Mesenchymal stem cell (in vitro differentiated cells and primary cell): ENCODE measurements around the gene RNASEH1.

Experiments
- DNase-seq: peaks from one replicate; pipeline ENCODE4 v3.0.0-alpha.2; 2013
- H2AFZ ChIP-seq: one replicate; pipeline ENCODE4 v1.6.1; 2013; ENCODE audit warnings: low read depth, mild to moderate bottlenecking, control low read depth, inconsistent platforms, low read length, moderate library complexity
- H2AK5ac ChIP-seq: 2 replicates; pipeline ENCODE4 v1.6.1; 2013; ENCODE audit warnings: low read length, moderate library complexity, mild to moderate bottlenecking, inconsistent platforms; ENCODE audit not compliant: severe bottlenecking
- H2BK120ac ChIP-seq: one replicate; pipeline ENCODE4 v1.6.1; 2013; ENCODE audit warnings: low read depth, mild to moderate bottlenecking, inconsistent platforms, low read length, moderate library complexity
- H2BK12ac ChIP-seq, 2 experiments: one replicate each; pipeline ENCODE4 v1.6.1; 2013; ENCODE audit warnings: inconsistent platforms in 2 of 2, low read length in 2 of 2, mild to moderate bottlenecking in 2 of 2, moderate library complexity in 2 of 2, control low read depth in 1 of 2
- H2BK15ac ChIP-seq: one replicate; pipeline ENCODE4 v1.6.1; 2013; ENCODE audit warnings: mild to moderate bottlenecking, low read depth, inconsistent platforms; ENCODE audit not compliant: poor library complexity, severe bottlenecking
- H2BK5ac ChIP-seq: 2 replicates; pipeline ENCODE4 v1.6.1; 2013; ENCODE audit warnings: low read depth, mild to moderate bottlenecking, low read length, control low read depth, inconsistent platforms; ENCODE audit not compliant: poor library complexity, severe bottlenecking
- H3K14ac ChIP-seq, 2 experiments: one replicate each; pipeline ENCODE4 v1.6.1; 2013; ENCODE audit warnings: inconsistent platforms in 2 of 2, low read length in 2 of 2, control low read depth in 1 of 2, mild to moderate bottlenecking in 1 of 2, moderate library complexity in 1 of 2
- H3K18ac ChIP-seq, 2 experiments: one replicate each; pipeline ENCODE4 v1.6.1; 2013; ENCODE audit warnings: inconsistent platforms in 2 of 2, low read length in 2 of 2, control low read depth in 1 of 2, low read depth in 1 of 2, mild to moderate bottlenecking in 1 of 2
- H3K23ac ChIP-seq, 2 experiments: one replicate each; pipeline ENCODE4 v1.6.1; 2013; ENCODE audit warnings: inconsistent platforms in 2 of 2, low read length in 2 of 2, mild to moderate bottlenecking in 2 of 2, moderate library complexity in 2 of 2, control low read depth in 1 of 2
- H3K27ac ChIP-seq: 2 replicates; pipeline ENCODE4 v1.5.1; 2013; ENCODE audit warnings: mild to moderate bottlenecking, moderate library complexity, low read length, control low read depth, inconsistent platforms; ENCODE audit not compliant: poor library complexity, severe bottlenecking
- H3K27me3 ChIP-seq, 2 experiments: 2 replicates each; pipeline versions ENCODE4 v1.6.1 to v1.7.0; 2013; ENCODE audit warnings: low read length in 2 of 2, mild to moderate bottlenecking in 2 of 2, moderate library complexity in 2 of 2, control low read depth in 1 of 2, inconsistent platforms in 1 of 2; ENCODE audit not compliant: control insufficient read depth in 1 of 2, insufficient read depth in 1 of 2
- H3K36me3 ChIP-seq, 2 experiments: 2 replicates each; pipeline versions ENCODE4 v1.6.1 to v1.7.0; 2013; ENCODE audit warnings: low read length in 2 of 2, control low read depth in 1 of 2, inconsistent platforms in 1 of 2, low read depth in 1 of 2, mild to moderate bottlenecking in 1 of 2; ENCODE audit not compliant: insufficient read depth in 2 of 2, control insufficient read depth in 1 of 2
- H3K4ac ChIP-seq, 2 experiments: one replicate each; pipeline ENCODE4 v1.6.1; 2013; ENCODE audit warnings: inconsistent platforms in 2 of 2, low read length in 2 of 2, mild to moderate bottlenecking in 2 of 2, moderate library complexity in 2 of 2, control low read depth in 1 of 2, low read depth in 1 of 2
- H3K4me1 ChIP-seq: 2 replicates; pipeline ENCODE4 v1.6.1; 2013; ENCODE audit warnings: low read depth, low read length, control low read depth; ENCODE audit not compliant: control insufficient read depth, insufficient read depth
- H3K4me2 ChIP-seq: 2 replicates; pipeline ENCODE4 v1.6.1; 2013; ENCODE audit warnings: low read length, mild to moderate bottlenecking, inconsistent platforms; ENCODE audit not compliant: poor library complexity, severe bottlenecking
- H3K4me3 ChIP-seq, 2 experiments: 2 replicates each; pipeline versions ENCODE4 v1.5.1 to v1.7.0; 2013; ENCODE audit warnings: low read length in 2 of 2, mild to moderate bottlenecking in 2 of 2, control low read depth in 1 of 2, low read depth in 1 of 2; ENCODE audit not compliant: insufficient read depth in 1 of 2
- H3K79me1 ChIP-seq: replicated peaks from 2 replicates; pipeline ENCODE4 v1.6.1; 2013; ENCODE audit warnings: mild to moderate bottlenecking, control low read depth, low read length, inconsistent platforms; ENCODE audit not compliant: poor library complexity, severe bottlenecking
- H3K9ac ChIP-seq: 2 replicates; pipeline ENCODE4 v1.7.0; 2013; ENCODE audit warnings: mild to moderate bottlenecking, low read length, moderate library complexity
- H3K9me3 ChIP-seq: 2 replicates; pipeline ENCODE4 v1.7.0; 2013; ENCODE audit warnings: mild to moderate bottlenecking, low read length; ENCODE audit not compliant: control insufficient read depth
- H4K8ac ChIP-seq: one replicate; pipeline ENCODE4 v1.6.1; 2013; ENCODE audit warnings: inconsistent platforms, mild to moderate bottlenecking, low read length, moderate library complexity
- H4K91ac ChIP-seq: one replicate; pipeline ENCODE4 v1.6.1; 2013; ENCODE audit warnings: mild to moderate bottlenecking, low read length, inconsistent platforms
- whole genome bisulfite sequencing: methylation state at CpG from one replicate; pipeline ENCODE4 v1.1.7; 2013; ENCODE audit warnings: mixed read lengths; 5-methylcytosine and 5-hydroxymethylcytosine counted together

RNASEH1 gene

DNA sequence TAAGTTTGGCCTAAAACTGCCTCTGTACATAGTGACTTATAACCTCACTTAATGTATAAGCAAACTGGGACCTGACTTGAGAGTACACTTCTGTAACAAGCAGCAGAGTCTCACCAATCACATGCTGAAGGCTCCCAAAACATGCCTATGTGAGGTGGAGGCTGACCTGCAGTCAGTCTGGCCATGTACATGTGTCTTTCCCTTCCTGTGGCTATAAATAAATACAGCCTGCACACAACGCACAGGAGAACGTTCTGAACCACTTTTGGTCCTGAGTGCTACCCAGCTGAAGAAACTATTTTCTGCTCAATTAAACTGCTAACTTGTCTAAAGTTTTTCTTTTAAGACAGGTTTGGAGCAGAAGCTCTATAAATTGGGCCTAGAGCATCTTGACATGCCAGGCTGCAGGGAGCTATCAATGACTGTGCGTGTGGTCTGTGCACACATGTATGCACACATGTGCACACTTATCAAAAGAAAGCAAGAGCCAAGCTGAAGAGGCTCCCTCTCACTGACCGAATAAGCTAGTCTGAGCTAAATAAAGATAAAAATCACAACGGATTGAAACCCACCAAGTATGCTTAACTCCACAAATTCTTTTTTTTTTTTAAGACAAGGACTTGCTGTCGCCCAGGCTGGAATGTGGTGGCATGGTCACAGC is 15.0 kb downstream of the RNASEH1 start:
- no peak for DNase-seq
- 93% methylated on average over 6 of the region's 6 CpGs for WGBS
- H3K18ac ChIP-seq, result no peak overlapping the region
- peak overlapping the region; percentile 14 for H2BK5ac ChIP-seq
- H3K27me3 ChIP-seq, result no peaks in the 10 kb centered on the region
- no peak overlapping the region for H2BK15ac ChIP-seq
- no peak overlapping the region for H4K91ac ChIP-seq
- H3K4me1 ChIP-seq, result no peaks in the 10 kb centered on the region
- peaks cover 39 to 91% of the 10 kb centered on the region in 2 experiments for H3K36me3 ChIP-seq
- no peak overlapping the region for H2AK5ac ChIP-seq
- H3K79me1 ChIP-seq, result peaks cover 14% of the 10 kb centered on the region
- peak overlapping the region; percentile 32 for H3K9ac ChIP-seq
- no peak overlapping the region for H2BK12ac ChIP-seq
- no peak overlapping the region for H2AFZ ChIP-seq
- no peak overlapping the region for H3K27ac ChIP-seq
- no peak overlapping the region for H4K8ac ChIP-seq
- no peak overlapping the region for H2BK120ac ChIP-seq
- no peak overlapping the region for H3K23ac ChIP-seq
- no peak overlapping the region for H3K4ac ChIP-seq
- H3K9me3 ChIP-seq, result no peaks in the 10 kb centered on the region
- no peak overlapping the region for H3K14ac ChIP-seq
- no peak overlapping the region for H3K4me2 ChIP-seq
- no peak overlapping the region for H3K4me3 ChIP-seq

DNA sequence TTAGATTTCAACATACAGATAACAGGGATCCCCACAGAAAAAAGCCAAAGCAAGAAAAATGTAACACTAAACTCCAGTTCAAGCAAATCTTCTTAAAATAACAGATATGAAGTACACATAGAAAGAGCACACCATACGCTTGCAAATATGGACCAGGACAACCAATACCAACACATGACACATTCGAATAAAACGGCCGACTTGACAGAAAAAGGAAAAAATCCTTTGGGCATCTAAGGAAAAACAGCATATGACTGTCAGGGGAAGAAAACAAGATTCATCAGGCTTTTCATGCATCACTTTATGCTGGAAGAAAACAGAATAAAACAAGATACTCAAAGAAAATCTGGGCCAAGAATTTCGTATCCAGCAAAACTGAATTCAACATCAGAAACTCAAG is 16.0 kb downstream of the RNASEH1 start:
- H2BK120ac ChIP-seq, result no peak overlapping the region
- 100% methylated on average over 4 of the region's 5 CpGs for WGBS
- no peak overlapping the region for H3K18ac ChIP-seq
- no peak overlapping the region for H3K4me3 ChIP-seq
- H3K4me2 ChIP-seq, result no peak overlapping the region
- peaks cover 14% of the 10 kb centered on the region for H3K79me1 ChIP-seq
- DNase-seq, result no peak
- no peak overlapping the region for H2AFZ ChIP-seq
- H2AK5ac ChIP-seq, result no peak overlapping the region
- no peak overlapping the region for H3K27ac ChIP-seq
- no peak overlapping the region for H4K91ac ChIP-seq
- H2BK5ac ChIP-seq, result no peak overlapping the region
- H3K9me3 ChIP-seq, result no peaks in the 10 kb centered on the region
- H3K14ac ChIP-seq, result no peak overlapping the region
- H3K36me3 ChIP-seq, result peaks cover 33 to 81% of the 10 kb centered on the region in 2 experiments
- H2BK12ac ChIP-seq, result no peak overlapping the region
- H2BK15ac ChIP-seq, result no peak overlapping the region
- no peak overlapping the region for H4K8ac ChIP-seq
- no peak overlapping the region for H3K9ac ChIP-seq
- no peaks in the 10 kb centered on the region for H3K27me3 ChIP-seq
- H3K4me1 ChIP-seq, result peaks cover under 1% of the 10 kb centered on the region
- H3K4ac ChIP-seq, result no peak overlapping the region
- no peak overlapping the region for H3K23ac ChIP-seq

DNA sequence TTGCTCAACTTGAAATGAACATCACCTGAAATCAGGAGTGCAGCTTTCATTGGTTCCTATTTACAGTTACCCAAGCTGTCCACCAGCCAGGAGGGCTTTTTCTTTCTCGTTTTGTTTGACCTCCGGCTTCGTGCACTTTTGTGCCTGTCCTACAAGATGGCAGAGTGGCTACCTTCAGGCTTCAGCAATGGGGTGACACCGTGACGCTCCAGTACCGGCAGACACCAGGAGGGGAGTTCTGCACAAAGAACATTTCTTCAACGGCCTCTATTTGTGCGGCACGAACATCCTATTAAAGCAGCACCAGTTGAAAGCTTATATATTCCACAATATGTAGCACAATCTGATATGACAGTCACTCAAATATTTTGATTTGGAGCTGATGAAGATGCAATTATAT is 18.3 kb downstream of the RNASEH1 start:
- H2BK120ac ChIP-seq, result no peak overlapping the region
- H2BK15ac ChIP-seq, result no peak overlapping the region
- H3K9ac ChIP-seq, result no peak overlapping the region
- no peak overlapping the region for H3K27ac ChIP-seq
- no peak overlapping the region for H4K8ac ChIP-seq
- H2AFZ ChIP-seq, result no peak overlapping the region
- peaks cover 22 to 58% of the 10 kb centered on the region in 2 experiments for H3K36me3 ChIP-seq
- H3K9me3 ChIP-seq, result no peaks in the 10 kb centered on the region
- no peak overlapping the region for H3K18ac ChIP-seq
- H3K23ac ChIP-seq, result no peak overlapping the region
- no peak overlapping the region for H3K4me2 ChIP-seq
- WGBS, result 89% methylated on average over 7 of the region's 9 CpGs
- no peak overlapping the region for H2BK12ac ChIP-seq
- H3K4ac ChIP-seq, result no peak overlapping the region
- H3K4me3 ChIP-seq, result no peak overlapping the region
- no peak overlapping the region for H2BK5ac ChIP-seq
- H4K91ac ChIP-seq, result no peak overlapping the region
- H3K79me1 ChIP-seq, result peaks cover 12% of the 10 kb centered on the region
- H3K27me3 ChIP-seq, result no peaks in the 10 kb centered on the region
- H3K4me1 ChIP-seq, result peaks cover 14% of the 10 kb centered on the region
- no peak overlapping the region for H3K14ac ChIP-seq
- no peak overlapping the region for H2AK5ac ChIP-seq
- no peak for DNase-seq

DNA sequence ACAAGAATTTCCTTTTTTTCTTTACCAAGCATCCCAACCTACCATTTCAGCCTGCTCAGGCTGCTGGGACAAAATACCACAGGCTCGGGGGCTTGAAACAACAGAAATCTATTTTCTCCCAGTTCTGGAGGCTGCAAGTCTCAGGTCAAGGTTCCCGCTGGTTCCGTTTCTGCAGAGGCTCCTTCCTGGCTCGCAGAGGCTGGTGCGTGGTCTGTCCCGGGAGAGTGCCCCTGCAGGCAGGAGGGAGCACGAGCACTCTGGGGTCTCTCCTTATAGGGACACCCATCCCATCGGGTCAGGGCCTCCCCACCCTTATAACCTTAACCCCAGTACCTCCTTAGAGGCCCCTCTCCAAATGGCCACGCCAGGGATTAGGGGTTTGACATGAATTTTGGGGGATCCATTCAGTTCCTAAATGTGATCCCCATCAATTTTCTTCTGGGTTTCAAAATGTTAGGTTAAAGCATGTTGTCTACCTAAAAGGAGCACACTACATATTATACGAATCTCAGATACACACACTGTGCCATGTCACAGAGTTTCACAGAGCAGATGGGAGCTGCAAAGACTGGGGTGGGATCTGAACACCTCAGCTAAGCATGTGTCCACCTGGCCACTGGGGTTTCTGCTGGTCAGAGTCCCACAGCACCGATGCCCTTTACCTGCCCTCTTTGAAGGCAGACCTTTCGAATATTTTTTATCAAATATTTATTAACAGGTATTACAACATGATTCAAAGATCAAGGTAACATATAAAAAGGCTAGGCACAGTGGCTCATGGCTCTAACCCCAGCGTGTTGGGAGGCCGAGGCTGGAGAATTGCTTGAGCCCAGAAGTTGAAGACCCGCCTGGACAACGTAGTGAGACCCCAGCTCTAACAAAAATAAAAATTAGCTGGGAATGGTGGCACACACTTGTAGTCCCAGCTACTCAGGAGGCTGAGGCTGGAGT is 21.2 kb downstream of the RNASEH1 start:
- Histone ChIP-seq H3K79me1 (peaks cover 11% of the 10 kb centered on the region), H3K9ac (peak overlapping the region; percentile 95), H4K8ac (peak overlapping the region; percentile 98), H3K18ac (peak overlapping the region; percentile 93 to 97), H3K36me3 (peaks cover 31 to 44% of the 10 kb centered on the region in 2 experiments), H3K23ac (no peak overlapping the region), H2BK15ac (no peak overlapping the region), H3K4me2 (peak overlapping the region; percentile 87), H3K14ac (peak overlapping the region in 1 of 2 experiments; percentile 26), H3K27ac (peak overlapping the region; percentile 100), H3K27me3 (no peaks in the 10 kb centered on the region), H2AK5ac (peak overlapping the region; percentile 81), H2BK120ac (peak overlapping the region; percentile 91), H3K4me1 (peaks cover 15% of the 10 kb centered on the region), H3K9me3 (no peaks in the 10 kb centered on the region), H4K91ac (peak overlapping the region; percentile 97), H2BK12ac (peak overlapping the region in 1 of 2 experiments; percentile 85), H3K4ac (peak overlapping the region; percentile 93 to 97), H3K4me3 (peak overlapping the region in 1 of 2 experiments; percentile 68), H2AFZ (peak overlapping the region; percentile 77), H2BK5ac (peak overlapping the region; percentile 96)
- WGBS, result 51% methylated on average over 13 of the region's 16 CpGs
- DNase-seq, result peak; percentile 79
